K562 (cell line): Measurements from ENCODE around the gene GPRIN1. TPM values are rescaled to one million over a fixed set of nuclear protein-coding genes. Genes with fewer than 3 reads are reported as not detected.
A peak's percentile ranks its signal among the peaks of the same experiment; 100 is the strongest.

Experiments
- BMI1 ChIP-seq: fragments of 150-350 bp; IDR thresholded peaks from 2 replicates; pipeline ENCODE4 v1.6.1; 2014; ENCODE audit warnings: low read length
- FOXP1 ChIP-seq: sonication (generic); formaldehyde crosslinking; IDR thresholded peaks from 2 replicates; pipeline ENCODE4 v1.8.0; 2022; ENCODE audit warnings: mild to moderate bottlenecking, missing genetic modification reagents
- HMGN3 ChIP-seq: IDR thresholded peaks from 2 replicates; pipeline ENCODE4 v1.6.1; 2011; ENCODE audit warnings: borderline replicate concordance, low read depth, mild to moderate bottlenecking, mixed read lengths, low read length; ENCODE audit not compliant: insufficient read length; ENCODE audit errors: extremely low read depth
- L3MBTL2 ChIP-seq: fragments of 450-650 bp; IDR thresholded peaks from 2 replicates; pipeline ENCODE4 v1.6.1; 2016; ENCODE audit warnings: mild to moderate bottlenecking, moderate library complexity
- MAX ChIP-seq: sonication (generic); formaldehyde crosslinking; IDR thresholded peaks from 2 replicates; pipeline ENCODE4 v1.9.0; 2022; ENCODE audit warnings: mild to moderate bottlenecking, missing genetic modification reagents
- MAZ ChIP-seq, 2 experiments: fragments of 450-650 bp in 1 of 2; sonication (generic) in 1 of 2; formaldehyde crosslinking; IDR thresholded peaks in 1 of 2; conservative IDR thresholded peaks in 1 of 2; 2 replicates each; pipeline versions ENCODE4 v1.4.0 to v1.5.0; 2020; ENCODE audit warnings: mild to moderate bottlenecking in 1 of 2, missing genetic modification reagents in 1 of 2
- NRF1 ChIP-seq, 2 experiments: fragments of 450-650 bp; IDR thresholded peaks in 1 of 2; conservative IDR thresholded peaks in 1 of 2; 2 replicates each; pipeline ENCODE4 v1.6.1; 2014; ENCODE audit warnings: mild to moderate bottlenecking in 2 of 2
- PURB ChIP-seq: sonication (generic); formaldehyde crosslinking; IDR thresholded peaks from 2 replicates; pipeline ENCODE4 v1.9.0; 2021; ENCODE audit warnings: low read depth, mild to moderate bottlenecking, missing genetic modification reagents
- TEAD1 ChIP-seq, 2 experiments: fragments of 450-650 bp in 1 of 2; sonication (generic) in 1 of 2; formaldehyde crosslinking; IDR thresholded peaks; 2 replicates each; pipeline versions ENCODE4 v1.4.0 to v1.8.0; 2020 to 2022; ENCODE audit warnings: mild to moderate bottlenecking in 2 of 2, missing genetic modification reagents in 1 of 2
- ZBTB33 ChIP-seq: sonication (generic); formaldehyde crosslinking; IDR thresholded peaks from 2 replicates; pipeline ENCODE4 v1.8.1; 2023; ENCODE audit warnings: mild to moderate bottlenecking, missing genetic modification reagents
- ZNF143 ChIP-seq: sonication (generic); formaldehyde crosslinking; IDR thresholded peaks from 2 replicates; pipeline ENCODE4 v1.9.0; 2022; ENCODE audit warnings: mild to moderate bottlenecking, missing genetic modification reagents
- polyA plus RNA-seq, 8 experiments: library from polyadenylated mRNA; depleted of rRNA in 4 of 8; stranded (reverse) in 5 of 8; unstranded in 3 of 8; fragments of >200 nt; fragmentation: Nextera tagmentation in 2 of 8; fragmentation: Illumina TruSeq in 1 of 8; extraction: Ambion mirVana in 2 of 8; extraction: Trizol in 1 of 8; gene quantifications; 2 replicates each; pipeline versions ENCODE4 v1.2.1 to v1.2.3, GENCODE V29; 2011 to 2014; ENCODE audit warnings: inconsistent platforms in 1 of 8, missing spikeins in 1 of 8
- total RNA-seq, 7 experiments: library from RNA; depleted of rRNA in 6 of 7; stranded (reverse); fragments of >200 nt in 6 of 7; fragmentation: Illumina TruSeq in 2 of 7; extraction: Trizol in 2 of 7; gene quantifications; 2 replicates each; pipeline versions ENCODE4 v1.2.1 to v1.2.3, GENCODE V29; 2011 to 2021; ENCODE audit warnings: low replicate concordance in 1 of 7
- TF ChIP-seq, protein P1 (sequence below): fragments of 450-650 bp; IDR thresholded peaks from 2 replicates; pipeline ENCODE4 v1.6.1; 2016; ENCODE audit warnings: mild to moderate bottlenecking, moderate library complexity

The GPRIN1 gene
- total and polyA plus RNA-seq, 9 of the 15 experiments (the other 6 are each of a cell fraction or from before 2014, with no cell fraction given) = 0.15 to 11.6 (median 4.4) TPM

DNA sequence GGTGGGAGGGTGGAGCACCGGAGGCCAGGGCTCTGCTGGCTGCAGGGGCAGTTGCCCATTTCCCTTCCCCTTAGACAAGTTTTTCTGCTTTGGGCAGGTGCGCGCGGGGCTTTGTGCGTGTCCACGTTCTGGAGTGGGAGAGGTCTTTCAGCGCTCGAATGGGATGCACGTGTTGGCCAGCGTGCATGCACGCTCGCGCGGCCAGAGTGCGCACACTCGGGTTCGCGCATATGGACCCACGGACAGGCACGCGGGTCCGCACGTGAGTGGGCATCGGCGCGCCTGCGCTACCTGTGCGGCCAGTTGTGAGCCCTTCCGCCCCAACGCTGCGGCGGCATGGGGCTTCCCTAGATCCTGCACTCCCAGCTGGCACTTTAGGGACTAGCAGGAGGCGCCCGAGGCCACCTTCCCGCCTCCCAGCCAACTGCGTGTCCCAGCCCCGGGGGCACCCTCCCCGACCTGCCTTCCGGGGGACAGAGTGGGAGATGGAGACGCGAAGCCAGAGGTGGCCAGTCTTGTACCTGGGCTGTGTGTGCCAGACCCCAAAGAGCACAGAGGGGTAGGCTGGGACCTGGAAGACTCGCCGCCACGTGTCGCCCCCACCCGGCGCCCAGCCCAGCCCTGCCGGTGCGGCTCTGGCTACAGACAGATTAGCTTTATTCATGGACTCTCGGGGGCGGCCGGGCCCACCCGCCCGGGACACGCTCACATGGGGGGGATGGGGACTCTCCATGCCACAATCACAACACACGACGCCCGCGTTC, 9.8 kb upstream of the GPRIN1 start (continued):
- TF ChIP-seq, protein P1, sequence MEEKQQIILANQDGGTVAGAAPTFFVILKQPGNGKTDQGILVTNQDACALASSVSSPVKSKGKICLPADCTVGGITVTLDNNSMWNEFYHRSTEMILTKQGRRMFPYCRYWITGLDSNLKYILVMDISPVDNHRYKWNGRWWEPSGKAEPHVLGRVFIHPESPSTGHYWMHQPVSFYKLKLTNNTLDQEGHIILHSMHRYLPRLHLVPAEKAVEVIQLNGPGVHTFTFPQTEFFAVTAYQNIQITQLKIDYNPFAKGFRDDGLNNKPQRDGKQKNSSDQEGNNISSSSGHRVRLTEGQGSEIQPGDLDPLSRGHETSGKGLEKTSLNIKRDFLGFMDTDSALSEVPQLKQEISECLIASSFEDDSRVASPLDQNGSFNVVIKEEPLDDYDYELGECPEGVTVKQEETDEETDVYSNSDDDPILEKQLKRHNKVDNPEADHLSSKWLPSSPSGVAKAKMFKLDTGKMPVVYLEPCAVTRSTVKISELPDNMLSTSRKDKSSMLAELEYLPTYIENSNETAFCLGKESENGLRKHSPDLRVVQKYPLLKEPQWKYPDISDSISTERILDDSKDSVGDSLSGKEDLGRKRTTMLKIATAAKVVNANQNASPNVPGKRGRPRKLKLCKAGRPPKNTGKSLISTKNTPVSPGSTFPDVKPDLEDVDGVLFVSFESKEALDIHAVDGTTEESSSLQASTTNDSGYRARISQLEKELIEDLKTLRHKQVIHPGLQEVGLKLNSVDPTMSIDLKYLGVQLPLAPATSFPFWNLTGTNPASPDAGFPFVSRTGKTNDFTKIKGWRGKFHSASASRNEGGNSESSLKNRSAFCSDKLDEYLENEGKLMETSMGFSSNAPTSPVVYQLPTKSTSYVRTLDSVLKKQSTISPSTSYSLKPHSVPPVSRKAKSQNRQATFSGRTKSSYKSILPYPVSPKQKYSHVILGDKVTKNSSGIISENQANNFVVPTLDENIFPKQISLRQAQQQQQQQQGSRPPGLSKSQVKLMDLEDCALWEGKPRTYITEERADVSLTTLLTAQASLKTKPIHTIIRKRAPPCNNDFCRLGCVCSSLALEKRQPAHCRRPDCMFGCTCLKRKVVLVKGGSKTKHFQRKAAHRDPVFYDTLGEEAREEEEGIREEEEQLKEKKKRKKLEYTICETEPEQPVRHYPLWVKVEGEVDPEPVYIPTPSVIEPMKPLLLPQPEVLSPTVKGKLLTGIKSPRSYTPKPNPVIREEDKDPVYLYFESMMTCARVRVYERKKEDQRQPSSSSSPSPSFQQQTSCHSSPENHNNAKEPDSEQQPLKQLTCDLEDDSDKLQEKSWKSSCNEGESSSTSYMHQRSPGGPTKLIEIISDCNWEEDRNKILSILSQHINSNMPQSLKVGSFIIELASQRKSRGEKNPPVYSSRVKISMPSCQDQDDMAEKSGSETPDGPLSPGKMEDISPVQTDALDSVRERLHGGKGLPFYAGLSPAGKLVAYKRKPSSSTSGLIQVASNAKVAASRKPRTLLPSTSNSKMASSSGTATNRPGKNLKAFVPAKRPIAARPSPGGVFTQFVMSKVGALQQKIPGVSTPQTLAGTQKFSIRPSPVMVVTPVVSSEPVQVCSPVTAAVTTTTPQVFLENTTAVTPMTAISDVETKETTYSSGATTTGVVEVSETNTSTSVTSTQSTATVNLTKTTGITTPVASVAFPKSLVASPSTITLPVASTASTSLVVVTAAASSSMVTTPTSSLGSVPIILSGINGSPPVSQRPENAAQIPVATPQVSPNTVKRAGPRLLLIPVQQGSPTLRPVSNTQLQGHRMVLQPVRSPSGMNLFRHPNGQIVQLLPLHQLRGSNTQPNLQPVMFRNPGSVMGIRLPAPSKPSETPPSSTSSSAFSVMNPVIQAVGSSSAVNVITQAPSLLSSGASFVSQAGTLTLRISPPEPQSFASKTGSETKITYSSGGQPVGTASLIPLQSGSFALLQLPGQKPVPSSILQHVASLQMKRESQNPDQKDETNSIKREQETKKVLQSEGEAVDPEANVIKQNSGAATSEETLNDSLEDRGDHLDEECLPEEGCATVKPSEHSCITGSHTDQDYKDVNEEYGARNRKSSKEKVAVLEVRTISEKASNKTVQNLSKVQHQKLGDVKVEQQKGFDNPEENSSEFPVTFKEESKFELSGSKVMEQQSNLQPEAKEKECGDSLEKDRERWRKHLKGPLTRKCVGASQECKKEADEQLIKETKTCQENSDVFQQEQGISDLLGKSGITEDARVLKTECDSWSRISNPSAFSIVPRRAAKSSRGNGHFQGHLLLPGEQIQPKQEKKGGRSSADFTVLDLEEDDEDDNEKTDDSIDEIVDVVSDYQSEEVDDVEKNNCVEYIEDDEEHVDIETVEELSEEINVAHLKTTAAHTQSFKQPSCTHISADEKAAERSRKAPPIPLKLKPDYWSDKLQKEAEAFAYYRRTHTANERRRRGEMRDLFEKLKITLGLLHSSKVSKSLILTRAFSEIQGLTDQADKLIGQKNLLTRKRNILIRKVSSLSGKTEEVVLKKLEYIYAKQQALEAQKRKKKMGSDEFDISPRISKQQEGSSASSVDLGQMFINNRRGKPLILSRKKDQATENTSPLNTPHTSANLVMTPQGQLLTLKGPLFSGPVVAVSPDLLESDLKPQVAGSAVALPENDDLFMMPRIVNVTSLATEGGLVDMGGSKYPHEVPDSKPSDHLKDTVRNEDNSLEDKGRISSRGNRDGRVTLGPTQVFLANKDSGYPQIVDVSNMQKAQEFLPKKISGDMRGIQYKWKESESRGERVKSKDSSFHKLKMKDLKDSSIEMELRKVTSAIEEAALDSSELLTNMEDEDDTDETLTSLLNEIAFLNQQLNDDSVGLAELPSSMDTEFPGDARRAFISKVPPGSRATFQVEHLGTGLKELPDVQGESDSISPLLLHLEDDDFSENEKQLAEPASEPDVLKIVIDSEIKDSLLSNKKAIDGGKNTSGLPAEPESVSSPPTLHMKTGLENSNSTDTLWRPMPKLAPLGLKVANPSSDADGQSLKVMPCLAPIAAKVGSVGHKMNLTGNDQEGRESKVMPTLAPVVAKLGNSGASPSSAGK = peak; percentile 45
- TF ChIP-seq ZNF143 (peak; percentile 24; the same call in 1 of the 2 replicates), FOXP1 (CRISPR knock-in tag) (0 out of 2 replicates have a peak, but pooled peaks have one; percentile 70), PURB (CRISPR knock-in tag) (no peak), NRF1 (conservative IDR thresholded peaks at IDR 0.05 in 1 of 2, IDR thresholded peaks at IDR 0.05 in 1 of 2) (peak; percentile 50; a peak in 2 of 4 replicates), BMI1 (no peak), TEAD1 (CRISPR knock-in tag; IDR thresholded peaks at IDR 0.05) (peak in 1 of 2 experiments; percentile 75; a peak in 2 of 4 replicates), MAX (peak; percentile 87), HMGN3 (peak; percentile 38), L3MBTL2 (peak; percentile 23; the same call in 1 of the 2 replicates), MAZ (CRISPR knock-in tag; conservative IDR thresholded peaks at IDR 0.05 in 1 of 2, IDR thresholded peaks at IDR 0.05 in 1 of 2) (peak in 1 of 2 experiments; percentile 4; a peak in 1 of 4 replicates), ZBTB33 (CRISPR knock-in tag) (peak; percentile 77; the same call in 1 of the 2 replicates)
